ENCODE results near the gene SP6. TPM values are rescaled to one million over a fixed set of nuclear protein-coding genes. Genes with fewer than 3 reads are reported as not detected.

The SP6 gene
- total and polyA plus RNA-seq, 2 of the 4 experiments (the other 2 are of a cell fraction), result under 0.01 to 0.31 TPM

- peak overlapping the region; percentile 51; the same call in 1 of the 2 replicates for H2BK20ac ChIP-seq (ENCODE audit: low read depth, low read length)
- peaks cover 8 to 22% of the 10 kb centered on the region in 2 experiments; a peak in 3 of 4 replicates for H3K79me1 ChIP-seq (ENCODE audit: low read depth in 1 of 2, low read length in 2 of 2)
- peak overlapping the region; percentile 98 for H2AFZ ChIP-seq (replicated peaks; ENCODE audit: low read length, poor library complexity)
- peaks cover 8% of the 10 kb centered on the region for H3K4me1 ChIP-seq (ENCODE audit: control insufficient read depth, insufficient read depth, low read length)
- WGBS, 2 experiments (ENCODE audit: extremely low coverage in 2 of 2, insufficient read length in 1 of 2), result 17% methylated on average over 3 of the region's 16 CpGs; no CpG with 5 or more reads in 1 of the 2 experiments
- no peaks in the 10 kb centered on the region for H3K9me3 ChIP-seq (ENCODE audit: control insufficient read depth, insufficient read depth, low read length)
- BruUV-seq (replicated peaks), result no TSS peak
- intact Hi-C loops (cut with micrococcal nuclease) (loop anchor here (1.0 to 5.0 kb wide), 3 partner anchors 49 to 177 kb away; no protein-coding TSS in a partner anchor), dilution Hi-C loops (cut with HindIII; ENCODE audit: low sequenced_read_pairs, unreplicated experiment) (no loop called here), in situ Hi-C loops (cut with MboI; ENCODE audit: low sequenced_read_pairs) (loop anchor here (5.0 kb wide), 2 partner anchors 51 to 176 kb away; no protein-coding TSS in a partner anchor)
- peak overlapping the region; percentile 69 for H3K4ac ChIP-seq (ENCODE audit: low read depth, low read length)
- peaks cover 4% of the 10 kb centered on the region; the same call in 1 of the 2 replicates for H3K9me1 ChIP-seq (ENCODE audit: insufficient read depth, low read length)
- H2AK5ac ChIP-seq (ENCODE audit: low read depth, low read length), result no peak overlapping the region
- H4K8ac ChIP-seq (ENCODE audit: low read depth in 2 of 2, low read length in 2 of 2), result peak overlapping the region; percentile 61 to 94; a peak in 3 of 4 replicates
- ATAC-seq (ENCODE audit: low read depth) (no peak), DNase-seq (no peak)
- H4K5ac ChIP-seq (ENCODE audit: low read depth, low read length), result peak overlapping the region; percentile 31
- H4K91ac ChIP-seq (ENCODE audit: insufficient read depth, low read depth, low read length), result peak overlapping the region; percentile 54; the same call in 1 of the 2 replicates
- H3K23ac ChIP-seq (ENCODE audit: low read depth, low read length), result no peak overlapping the region
- peaks cover 18% of the 10 kb centered on the region for H3K27me3 ChIP-seq (ENCODE audit: control insufficient read depth, insufficient read depth, low read length)
- H3K9ac ChIP-seq (ENCODE audit: low read depth, low read length), result no peak overlapping the region
- H3K14ac ChIP-seq (replicated peaks; ENCODE audit: low read depth, low read length), result 0 out of 2 replicates have a peak overlapping the region, but pooled peaks have one; percentile 60
- no peak overlapping the region for H3K27ac ChIP-seq (ENCODE audit: insufficient read depth, low read length)
- H3K18ac ChIP-seq (ENCODE audit: low read depth, low read length), result no peak overlapping the region
- POLR2A ChIA-PET (ENCODE audit: unreplicated experiment), result no interaction called here
- H2BK5ac ChIP-seq (ENCODE audit: low read depth, low read length, poor library complexity, severe bottlenecking), result no peak overlapping the region
- no peak overlapping the region for H2AK9ac ChIP-seq (replicated peaks; ENCODE audit: low read depth, low read length, poor library complexity)
- no peak overlapping the region for H2BK15ac ChIP-seq (ENCODE audit: low read depth, low read length)
- no peak overlapping the region for H3K56ac ChIP-seq (ENCODE audit: extremely low read depth, insufficient read depth, low read length)
- CTCF ChIA-PET, result interaction anchor here (0.6 to 4.4 kb wide), 7 partner anchors 18 to 105 kb away, joined by 3 to 47 read pairs (median 4); partner anchors contain the start of gene SP2
- H3K36me3 ChIP-seq (ENCODE audit: control insufficient read depth, insufficient read depth, low read length), result peaks cover 4% of the 10 kb centered on the region; the same call in 1 of the 2 replicates
- H3K4me2 ChIP-seq (ENCODE audit: low read depth, low read length), result peak overlapping the region; percentile 22; the same call in 1 of the 2 replicates
- peak overlapping the region; percentile 43; the same call in 1 of the 2 replicates for H2BK120ac ChIP-seq (ENCODE audit: low read depth, low read length)
- 0 out of 2 replicates have a peak overlapping the region, but pooled peaks have one; percentile 57 for H3K4me3 ChIP-seq (ENCODE audit: insufficient read depth, low read depth, low read length)
- no peaks in the 10 kb centered on the region for H4K20me1 ChIP-seq (ENCODE audit: insufficient read depth, low read length)
- TF ChIP-seq ELK1 (IDR thresholded peaks at IDR 0.05; ENCODE audit: borderline replicate concordance, low read depth, low read length), result no peak
- TF ChIP-seq MAFK (IDR thresholded peaks at IDR 0.05; ENCODE audit: low read depth, low read length), result no peak
- no peak for TF ChIP-seq RCOR1 (IDR thresholded peaks at IDR 0.05; ENCODE audit: insufficient replicate concordance, low read length)
- no peak for TF ChIP-seq USF2 (IDR thresholded peaks at IDR 0.05; ENCODE audit: low read depth, low read length)
- TF ChIP-seq MXI1 (IDR thresholded peaks at IDR 0.05; ENCODE audit: borderline replicate concordance, low read depth, low read length), result no peak
- no peak for TF ChIP-seq MAZ (IDR thresholded peaks at IDR 0.05; ENCODE audit: borderline replicate concordance, low read depth, low read length)
- TF ChIP-seq CHD1 (IDR thresholded peaks at IDR 0.05; ENCODE audit: low read depth, low read length), result no peak
- no peak for TF ChIP-seq RAD21 (IDR thresholded peaks at IDR 0.05; ENCODE audit: low read length)
- no peak for TF ChIP-seq BHLHE40 (IDR thresholded peaks at IDR 0.05; ENCODE audit: low read depth, low read length)
- no peak for TF ChIP-seq RFX5 (IDR thresholded peaks at IDR 0.05; ENCODE audit: low read depth, low read length)
- no peak for TF ChIP-seq NFE2L2 (IDR thresholded peaks at IDR 0.05; ENCODE audit: low read depth, low read length)
- TF ChIP-seq FOS (IDR thresholded peaks at IDR 0.05; ENCODE audit: low read depth, low read length), result no peak
- TF ChIP-seq CEBPB (IDR thresholded peaks at IDR 0.05; ENCODE audit: low read depth, low read length), result no peak
These were observed 9.3 kb downstream of the SP6 start for GRCh38 chr17:47841488-47842291.
